GM18498 (cell line): Measurements from ENCODE around the gene UTP3.
A peak's percentile ranks its signal among the peaks of the same experiment; 100 is the strongest.
"Not testable (repeated sequence)": the region's sequence is repeated elsewhere in the genome, so short reads cannot be mapped to it uniquely, and the experiment has no call there.

Source experiments
- ATAC-seq: cut with Tn5 transposase; IDR thresholded peaks from one replicate; pipeline ENCODE4 v1.9.1; 2021; ENCODE audit warnings: mild to moderate bottlenecking, moderate library complexity; ENCODE audit not compliant: unreplicated experiment

The UTP3 gene

GRCh38 chr4:70682142-70682541, 6.2 kb upstream of the UTP3 start:
- peak; percentile 1 for ATAC-seq

- ATAC-seq, result no peak
Observed at GRCh38 chr4:70687392-70687791, 940 bp upstream of the UTP3 start.

- peak; percentile 3 for ATAC-seq
Observed at GRCh38 chr4:70688795-70689231, 481 bp downstream of the UTP3 start.

- no peak for ATAC-seq
Observed at GRCh38 chr4:70691661-70692060, 3.3 kb downstream of the UTP3 start.

- ATAC-seq, result not testable (repeated sequence)
Observed at GRCh38 chr4:70694633-70695032, 6.3 kb downstream of the UTP3 start.

- not testable (repeated sequence) for ATAC-seq
Observed at GRCh38 chr4:70698435-70698834, 10.1 kb downstream of the UTP3 start.

GRCh38 chr4:70700712-70701111, 12.4 kb downstream of the UTP3 start:
- no peak for ATAC-seq

- ATAC-seq, result no peak
Observed at GRCh38 chr4:70701271-70701670, 12.9 kb downstream of the UTP3 start.

- not testable (repeated sequence) for ATAC-seq
Observed at GRCh38 chr4:70702592-70702991, 14.3 kb downstream of the UTP3 start.

- no peak for ATAC-seq
Observed at GRCh38 chr4:70703619-70704214, 15.4 kb downstream of the UTP3 start.

GRCh38 chr4:70704215-70704930, 16.0 kb downstream of the UTP3 start:
- peak; percentile 77 for ATAC-seq

GRCh38 chr4:70704931-70705182, 16.5 kb downstream of the UTP3 start:
- ATAC-seq, result peak; percentile 43

GRCh38 chr4:70705183-70706043, 17.1 kb downstream of the UTP3 start:
- peak; percentile 65 for ATAC-seq

GRCh38 chr4:70706044-70706461, 17.7 kb downstream of the UTP3 start:
- no peak for ATAC-seq

GRCh38 chr4:70706516-70706915, 18.2 kb downstream of the UTP3 start:
- no peak for ATAC-seq

- no peak for ATAC-seq
Observed at GRCh38 chr4:70709611-70710205, 21.4 kb downstream of the UTP3 start.

GRCh38 chr4:70711599-70711998, 23.3 kb downstream of the UTP3 start:
- no peak for ATAC-seq

- no peak for ATAC-seq
Observed at GRCh38 chr4:70712150-70712549, 23.8 kb downstream of the UTP3 start.

GRCh38 chr4:70712604-70713452, 24.5 kb downstream of the UTP3 start:
- peak; percentile 7 for ATAC-seq

- peak; percentile 42 for ATAC-seq
Observed at GRCh38 chr4:70713453-70714078, 25.2 kb downstream of the UTP3 start.
